ENCODE measurements around the gene MYO15B.
"Not testable (repeated sequence)": the region's sequence is repeated elsewhere in the genome, so short reads cannot be mapped to it uniquely, and the experiment has no call there.

The MYO15B gene

GRCh38 chr17:75626496-75627038, 39.0 kb downstream of the MYO15B start:
- DNase-seq = no peak

- no peak for DNase-seq
These were observed 39.5 kb downstream of the MYO15B start for GRCh38 chr17:75627094-75627493.

- no peak for DNase-seq
These were observed 40.8 kb downstream of the MYO15B start for GRCh38 chr17:75628425-75628824.

GRCh38 chr17:75629157-75629556, 41.6 kb downstream of the MYO15B start:
- DNase-seq = no peak

- no peak for DNase-seq
These were observed 42.7 kb downstream of the MYO15B start for GRCh38 chr17:75630071-75630917.

- no peak for DNase-seq
These were observed 43.8 kb downstream of the MYO15B start for GRCh38 chr17:75631353-75631752.

GRCh38 chr17:75632428-75632827, 44.8 kb downstream of the MYO15B start:
- no peak for DNase-seq

- no peak for DNase-seq
These were observed 45.4 kb downstream of the MYO15B start, which contains the start of gene SMIM5 for GRCh38 chr17:75632863-75633485. SMIM5 (plus strand) TSS chr17:75633434; CDS start chr17:75640202, 6,768 bp downstream.

- peak; percentile 75 for DNase-seq
These were observed 46.1 kb downstream of the MYO15B start for GRCh38 chr17:75633486-75634375.

- DNase-seq = no peak
These were observed 46.8 kb downstream of the MYO15B start for GRCh38 chr17:75634376-75634740.

- no peak for DNase-seq
These were observed 47.4 kb downstream of the MYO15B start for GRCh38 chr17:75634754-75635609.

- DNase-seq = no peak
These were observed 48.1 kb downstream of the MYO15B start for GRCh38 chr17:75635610-75636202.

GRCh38 chr17:75636381-75637142, 49.0 kb downstream of the MYO15B start:
- DNase-seq = no peak

- DNase-seq = no peak
These were observed 49.5 kb downstream of the MYO15B start for GRCh38 chr17:75637143-75637538.

GRCh38 chr17:75637551-75637950, 50.0 kb downstream of the MYO15B start:
- no peak for DNase-seq

GRCh38 chr17:75638039-75638438, 50.4 kb downstream of the MYO15B start:
- not testable (repeated sequence) for DNase-seq

GRCh38 chr17:75638893-75639292, 51.3 kb downstream of the MYO15B start:
- no peak for DNase-seq

- DNase-seq = no peak
These were observed 51.7 kb downstream of the MYO15B start for GRCh38 chr17:75639327-75639726.

- DNase-seq = no peak
These were observed 52.4 kb downstream of the MYO15B start for GRCh38 chr17:75639771-75640555.

- DNase-seq = no peak
These were observed 53.0 kb downstream of the MYO15B start for GRCh38 chr17:75640556-75641119.

Measured in NCI-H1105 (cell line).